ENCODE measurements around the gene OR9A2. TPM values are rescaled to one million over a fixed set of nuclear protein-coding genes. Genes with fewer than 3 reads are reported as not detected.

The OR9A2 gene
- total RNA-seq, 2 donors from 2014 or later, result not detected

DNA sequence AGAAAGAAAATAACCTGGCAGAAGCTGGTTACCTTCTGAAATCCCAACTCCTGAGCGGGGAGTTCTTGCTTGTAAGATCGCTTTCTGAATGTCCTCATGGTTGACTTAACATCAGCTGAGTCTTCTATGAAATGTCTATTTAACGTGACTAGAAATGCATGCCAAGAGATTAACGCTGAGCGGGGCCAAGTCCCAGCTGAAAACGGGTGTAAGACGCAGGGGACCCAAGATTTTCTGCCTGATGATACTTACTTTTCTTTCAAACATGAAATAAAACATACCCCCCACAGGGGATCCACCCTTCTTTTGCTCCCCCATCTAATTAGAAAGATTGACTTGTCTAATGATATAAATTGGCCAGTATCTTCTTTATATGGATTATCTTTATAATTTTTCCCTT, 14.9 kb downstream of the OR9A2 start:
- Histone ChIP-seq H3K9me3 (no peaks in the 10 kb centered on the region), H3K36me3 (replicated peaks in 1 of 2; ENCODE audit: insufficient read depth in 1 of 2, low read depth in 2 of 2) (no peaks in the 10 kb centered on the region), H3K27ac (no peak overlapping the region), H3K27me3 (no peaks in the 10 kb centered on the region), H3K4me3 (no peak overlapping the region), H3K4me1 (no peaks in the 10 kb centered on the region)
- intact Hi-C loops (cut with DNase I), result no loop called here
- ATAC-seq (no peak), DNase-seq (no peak)
- 79 to 85% methylated on average over 7 of the region's 7 CpGs for WGBS, 2 donors
- TF ChIP-seq POLR2A (IDR thresholded peaks at IDR 0.05), result no peak
- TF ChIP-seq, protein P1, sequence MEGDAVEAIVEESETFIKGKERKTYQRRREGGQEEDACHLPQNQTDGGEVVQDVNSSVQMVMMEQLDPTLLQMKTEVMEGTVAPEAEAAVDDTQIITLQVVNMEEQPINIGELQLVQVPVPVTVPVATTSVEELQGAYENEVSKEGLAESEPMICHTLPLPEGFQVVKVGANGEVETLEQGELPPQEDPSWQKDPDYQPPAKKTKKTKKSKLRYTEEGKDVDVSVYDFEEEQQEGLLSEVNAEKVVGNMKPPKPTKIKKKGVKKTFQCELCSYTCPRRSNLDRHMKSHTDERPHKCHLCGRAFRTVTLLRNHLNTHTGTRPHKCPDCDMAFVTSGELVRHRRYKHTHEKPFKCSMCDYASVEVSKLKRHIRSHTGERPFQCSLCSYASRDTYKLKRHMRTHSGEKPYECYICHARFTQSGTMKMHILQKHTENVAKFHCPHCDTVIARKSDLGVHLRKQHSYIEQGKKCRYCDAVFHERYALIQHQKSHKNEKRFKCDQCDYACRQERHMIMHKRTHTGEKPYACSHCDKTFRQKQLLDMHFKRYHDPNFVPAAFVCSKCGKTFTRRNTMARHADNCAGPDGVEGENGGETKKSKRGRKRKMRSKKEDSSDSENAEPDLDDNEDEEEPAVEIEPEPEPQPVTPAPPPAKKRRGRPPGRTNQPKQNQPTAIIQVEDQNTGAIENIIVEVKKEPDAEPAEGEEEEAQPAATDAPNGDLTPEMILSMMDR (IDR thresholded peaks at IDR 0.05), result no peak

DNA sequence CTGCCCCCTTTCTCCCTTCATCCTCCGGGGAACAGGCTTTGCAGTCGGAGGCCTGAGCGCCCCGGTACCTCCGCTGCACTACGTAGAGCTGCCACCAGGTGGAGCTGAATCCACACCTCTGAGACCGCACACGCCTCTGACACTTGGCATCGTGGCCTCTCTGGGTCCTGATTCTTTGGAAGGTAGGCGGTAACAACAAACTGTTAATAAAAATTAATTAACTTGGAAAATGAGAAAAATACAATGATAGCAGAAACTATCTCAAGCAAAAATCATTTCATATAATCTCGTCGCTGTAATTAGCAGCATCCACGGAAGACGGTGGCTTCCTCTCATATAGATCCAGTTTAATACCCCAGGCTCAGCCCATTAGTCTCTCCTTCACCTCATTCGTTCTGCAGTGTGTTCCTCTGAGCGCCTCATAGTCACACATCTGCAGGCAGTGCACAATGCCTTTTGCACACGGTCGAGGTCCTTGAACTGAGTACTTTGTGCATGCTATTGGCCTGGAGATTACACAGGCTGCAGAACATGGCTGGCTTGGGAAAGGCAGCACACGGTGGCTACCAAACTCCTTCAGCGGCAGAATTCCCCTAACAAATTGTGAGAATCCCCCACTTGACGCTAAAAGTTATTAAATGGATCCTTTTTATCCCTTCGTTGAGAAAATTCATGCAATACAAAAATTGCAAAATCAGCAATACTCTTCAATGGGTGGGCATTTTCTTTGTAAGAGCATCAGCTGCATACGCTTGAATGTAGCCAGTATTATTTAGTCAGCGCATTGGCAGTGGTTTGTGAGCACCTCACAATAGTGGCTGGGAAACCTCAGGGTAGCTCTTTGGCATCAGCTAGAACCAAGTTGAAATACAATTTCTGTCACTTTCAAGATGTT, 18.7 kb downstream of the OR9A2 start:
- TF ChIP-seq, protein P1 (IDR thresholded peaks at IDR 0.05), result peak; percentile 86 to 99 (median 95)
- no peak for TF ChIP-seq POLR2A (IDR thresholded peaks at IDR 0.05)
- Histone ChIP-seq H3K27ac (no peak overlapping the region), H3K4me1 (no peaks in the 10 kb centered on the region), H3K9me3 (no peaks in the 10 kb centered on the region), H3K36me3 (replicated peaks in 1 of 2; ENCODE audit: insufficient read depth in 1 of 2, low read depth in 2 of 2) (no peaks in the 10 kb centered on the region), H3K27me3 (no peaks in the 10 kb centered on the region), H3K4me3 (no peak overlapping the region)
- intact Hi-C loops (cut with DNase I), result loop anchor here (5.0 kb wide), 1 partner anchor 204 kb away; no protein-coding TSS in a partner anchor
- 32 to 34% methylated on average over 24 of the region's 24 CpGs for WGBS, 2 donors
- ATAC-seq (peak; percentile 89), DNase-seq (peak; percentile 80 to 88 (median 84))

DNA sequence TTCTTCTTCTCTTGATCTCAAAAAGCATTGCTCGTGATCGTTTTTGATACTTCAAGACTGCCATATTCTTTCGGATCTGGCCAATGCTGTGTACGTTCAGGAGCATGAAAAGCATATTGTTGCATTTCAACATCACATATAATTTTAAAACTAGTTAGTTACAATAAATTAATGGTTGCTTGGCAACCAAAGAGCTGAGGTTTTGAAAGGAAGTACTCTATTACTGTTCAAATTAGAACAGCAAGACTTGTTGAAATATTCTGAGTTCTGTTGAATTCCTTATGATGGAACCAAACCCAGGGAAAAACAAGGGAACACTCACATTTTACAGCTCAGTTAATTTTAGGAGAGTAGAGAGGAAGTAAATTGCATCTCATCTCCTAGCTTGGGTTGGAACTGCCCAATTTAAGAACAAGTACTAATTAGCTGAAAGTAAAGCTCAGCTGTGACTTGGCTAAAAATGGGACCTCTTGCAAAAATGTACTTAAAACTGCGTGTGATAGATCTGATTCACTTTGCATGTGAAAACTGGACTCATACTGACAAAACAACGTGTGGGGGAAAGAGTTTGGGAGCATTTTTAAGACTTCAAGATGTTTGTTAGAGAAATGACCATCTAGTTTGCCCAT, 21.2 kb downstream of the OR9A2 start:
- intact Hi-C loops (cut with DNase I), result loop anchor here (5.0 kb wide), 1 partner anchor 207 kb away; no protein-coding TSS in a partner anchor
- peaks cover 6% of the 10 kb centered on the region for H3K4me1 ChIP-seq
- H3K4me3 ChIP-seq, result no peak overlapping the region
- no peaks in the 10 kb centered on the region for H3K36me3 ChIP-seq (replicated peaks in 1 of 2; ENCODE audit: insufficient read depth in 1 of 2, low read depth in 2 of 2)
- ATAC-seq, result no peak
- TF ChIP-seq POLR2A (IDR thresholded peaks at IDR 0.05), result no peak
- TF ChIP-seq, protein P1 (IDR thresholded peaks at IDR 0.05), result no peak
- no peak for DNase-seq
- no peak overlapping the region for H3K27ac ChIP-seq
- 50 to 63% methylated on average over 6 of the region's 6 CpGs for WGBS, 2 donors
- H3K27me3 ChIP-seq, result no peaks in the 10 kb centered on the region
- no peaks in the 10 kb centered on the region for H3K9me3 ChIP-seq

DNA sequence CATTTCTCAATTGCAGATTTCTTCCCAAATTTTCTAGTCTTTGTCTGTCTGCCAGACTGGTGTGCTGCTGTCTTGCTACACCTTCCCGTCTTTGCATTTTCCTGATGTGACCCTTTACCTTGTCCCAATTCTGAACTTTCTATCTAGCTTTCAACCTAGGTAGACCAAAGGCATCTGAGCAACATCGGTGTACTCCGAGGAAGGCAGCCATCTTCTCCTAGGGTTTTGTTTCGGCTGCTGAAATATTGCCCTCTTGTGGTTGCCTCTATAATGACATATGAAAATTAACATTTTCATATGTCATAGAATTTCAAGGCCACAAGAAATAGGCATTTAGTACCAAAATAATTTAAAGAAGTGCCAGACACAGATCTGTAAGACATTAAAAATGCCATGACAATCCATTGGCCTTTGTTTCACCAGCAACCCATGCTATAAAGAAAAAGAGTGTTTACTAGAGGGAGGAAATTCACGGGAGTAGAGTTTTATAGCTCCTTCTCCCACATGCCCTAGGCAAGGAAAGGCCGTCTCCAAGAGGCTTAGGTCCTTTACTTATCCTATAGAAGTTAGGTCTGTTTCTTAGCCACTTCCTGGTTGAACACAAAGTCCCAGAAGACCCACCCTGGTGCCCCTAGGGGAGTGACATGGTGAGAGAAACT, 23.4 kb downstream of the OR9A2 start:
- Histone ChIP-seq H3K9me3 (no peaks in the 10 kb centered on the region), H3K36me3 (replicated peaks in 1 of 2; ENCODE audit: insufficient read depth in 1 of 2, low read depth in 2 of 2) (no peaks in the 10 kb centered on the region), H3K4me3 (no peak overlapping the region), H3K27me3 (no peaks in the 10 kb centered on the region), H3K27ac (no peak overlapping the region), H3K4me1 (peaks cover 6% of the 10 kb centered on the region)
- TF ChIP-seq, protein P1 (IDR thresholded peaks at IDR 0.05), result peak; percentile 65 to 84 (median 77)
- TF ChIP-seq POLR2A (IDR thresholded peaks at IDR 0.05), result no peak
- intact Hi-C loops (cut with DNase I), result no loop called here
- DNase-seq, result peak in 3 of 4 donors; percentile 23 to 35 (median 29)
- 19 to 28% methylated on average over 6 of the region's 6 CpGs for WGBS, 2 donors
- ATAC-seq, result peak; percentile 68

Measured in body of pancreas (tissue), 4 donors.